A549 (cell line): Measurements from ENCODE around the gene UBQLN4. TPM values are rescaled to one million over a fixed set of nuclear protein-coding genes. Genes with fewer than 3 reads are reported as not detected.

Experiments used
- ATAC-seq, 2 experiments: fragments of 200-7000 bp in 1 of 2; fragments of >200 bp in 1 of 2; cut with Nextera tagmentation in 1 of 2; cut with Tn5 transposase in 1 of 2; 3 replicates each; pipeline versions ENCODE4 v1.8.0 to v1.9.1; 2018 to 2020; ENCODE audit warnings: mild to moderate bottlenecking in 1 of 2, moderate library complexity in 1 of 2
- CTCF ChIA-PET: fragments of 300-600 bp; sonication (Branson Sonifier 250); formaldehyde crosslinking; extraction: SDS; loops from one replicate; lab custom pipeline; 2021; ENCODE audit warnings: antibody characterized with exemption, inconsistent platforms; lab: Yijun Ruan, JAX
- POLR2A ChIA-PET: fragments of 350-600 bp; formaldehyde crosslinking; extraction: SDS; loops from one replicate; lab custom pipeline; 2021; ENCODE audit warnings: antibody characterized with exemption, inconsistent platforms; lab: Yijun Ruan, JAX
- DNase-seq, 2 experiments: peaks; one replicate each; pipeline versions ENCODE4 v3.0.0 to v3.0.0-alpha.2; 2011 to 2016; ENCODE audit warnings: low read depth in 1 of 2, low spot score in 1 of 2
- FAIRE-seq: peaks from 2 replicates; lab custom pipeline; 2011; peaks lifted over from hg19 to GRCh38; lab: Jason Lieb, UNC
- H3K27ac ChIP-seq, 2 experiments: fragments of >200 bp; sonication (Bioruptor Twin); formaldehyde crosslinking; 3 replicates each; pipeline ENCODE4 v1.5.1; 2016 to 2017
- H3K4me1 ChIP-seq: fragments of >200 bp; sonication (Bioruptor Twin); formaldehyde crosslinking; 3 replicates; pipeline ENCODE4 v1.6.1; 2016
- H3K4me2 ChIP-seq: fragments of >200 bp; sonication (Bioruptor Twin); formaldehyde crosslinking; 3 replicates; pipeline ENCODE4 v1.6.1; 2016
- H3K4me3 ChIP-seq: fragments of >200 bp; sonication (Bioruptor Twin); formaldehyde crosslinking; 3 replicates; pipeline ENCODE4 v1.5.1; 2016
- H3K9me3 ChIP-seq: fragments of >200 bp; sonication (Bioruptor Twin); formaldehyde crosslinking; 3 replicates; pipeline ENCODE4 v1.6.1; 2016
- BHLHE40 ChIP-seq: IDR thresholded peaks from 2 replicates; pipeline ENCODE4 v1.6.1; 2012; ENCODE audit warnings: low read depth, low read length, inconsistent platforms
- CBX2 ChIP-seq: fragments of 200-600 bp; sonication (generic); IDR thresholded peaks from 2 replicates; pipeline ENCODE4 v1.6.1; 2016; ENCODE audit warnings: low read depth, mild to moderate bottlenecking, borderline replicate concordance
- CBX8 ChIP-seq: fragments of 200-600 bp; sonication (generic); IDR thresholded peaks from 2 replicates; pipeline ENCODE4 v1.6.1; 2016
- CEBPB ChIP-seq, 2 experiments: fragments of >200 bp in 1 of 2; sonication (Bioruptor Twin) in 1 of 2; formaldehyde crosslinking in 1 of 2; IDR thresholded peaks; 2 replicates each; pipeline ENCODE4 v1.6.1; 2012 to 2016
- EHF ChIP-seq: fragments of 250-450 bp; sonication (Bioruptor Pico); IDR thresholded peaks from 2 replicates; pipeline ENCODE4 v1.5.0; 2020; ENCODE audit warnings: mild to moderate bottlenecking
- EHMT2 ChIP-seq: fragments of 200-600 bp; sonication (generic); IDR thresholded peaks from 2 replicates; pipeline ENCODE4 v1.6.1; 2016; ENCODE audit warnings: antibody characterized with exemption, low read depth, mild to moderate bottlenecking, moderate library complexity
- EP300 ChIP-seq, 2 experiments: fragments of >200 bp; sonication (Bioruptor Twin); formaldehyde crosslinking; IDR thresholded peaks; 2 replicates in 1 of 2; 3 replicates in 1 of 2; pipeline ENCODE4 v1.6.1; 2016 to 2017
- FOSB ChIP-seq: fragments of 250-450 bp; sonication (Bioruptor Pico); IDR thresholded peaks from 2 replicates; pipeline ENCODE4 v1.5.0; 2020; ENCODE audit warnings: mild to moderate bottlenecking, moderate library complexity
- HDAC2 ChIP-seq: fragments of 200-600 bp; sonication (generic); IDR thresholded peaks from 2 replicates; pipeline ENCODE4 v1.6.1; 2016
- HEYL ChIP-seq: fragments of 250-450 bp; sonication (Bioruptor Pico); IDR thresholded peaks from 2 replicates; pipeline ENCODE4 v1.8.0; 2021; ENCODE audit warnings: mild to moderate bottlenecking, moderate library complexity
- HOXB13 ChIP-seq: fragments of 250-450 bp; sonication (Bioruptor Pico); IDR thresholded peaks from 2 replicates; pipeline ENCODE4 v1.5.0; 2020; ENCODE audit warnings: low read depth, mild to moderate bottlenecking, moderate library complexity
- MAFK ChIP-seq: fragments of 450-650 bp; IDR thresholded peaks from 2 replicates; pipeline ENCODE4 v1.6.1; 2014; ENCODE audit not compliant: partially characterized antibody
- MAZ ChIP-seq: fragments of 150-350 bp; IDR thresholded peaks from 2 replicates; pipeline ENCODE4 v1.6.1; 2014; ENCODE audit warnings: antibody characterized with exemption, low read depth, low read length, borderline replicate concordance
- NR3C1 ChIP-seq: fragments of >200 bp; sonication (Bioruptor Twin); formaldehyde crosslinking; IDR thresholded peaks from 3 replicates; pipeline ENCODE4 v1.6.1; 2017
- RAD21 ChIP-seq, 2 experiments: fragments of >200 bp in 1 of 2; sonication (Bioruptor Twin) in 1 of 2; formaldehyde crosslinking in 1 of 2; IDR thresholded peaks in 1 of 2; conservative IDR thresholded peaks in 1 of 2; 2 replicates in 1 of 2; 3 replicates in 1 of 2; pipeline ENCODE4 v1.6.1; 2012 to 2018; ENCODE audit warnings: inconsistent platforms in 1 of 2
- RARB ChIP-seq: fragments of 250-450 bp; sonication (Bioruptor Pico); IDR thresholded peaks from 2 replicates; pipeline ENCODE4 v1.8.0; 2021; ENCODE audit warnings: mild to moderate bottlenecking, moderate library complexity
- RCOR1 ChIP-seq: fragments of 150-350 bp; IDR thresholded peaks from 2 replicates; pipeline ENCODE4 v1.6.1; 2014; ENCODE audit warnings: antibody characterized with exemption, low read length, low read depth
- RFX5 ChIP-seq: fragments of 450-650 bp; IDR thresholded peaks from 2 replicates; pipeline ENCODE4 v1.7.1; 2014; ENCODE audit warnings: antibody characterized with exemption, mild to moderate bottlenecking, moderate library complexity
- RNF2 ChIP-seq: fragments of 200-600 bp; sonication (generic); IDR thresholded peaks from 2 replicates; pipeline ENCODE4 v1.6.1; 2016; ENCODE audit warnings: low read depth, mild to moderate bottlenecking, antibody characterized with exemption, moderate library complexity, borderline replicate concordance
- TP53 ChIP-seq: fragments of 250-450 bp; sonication (Bioruptor Pico); IDR thresholded peaks from 2 replicates; pipeline ENCODE4 v1.5.0; 2021; ENCODE audit warnings: mild to moderate bottlenecking, moderate library complexity
- ZC3H11A ChIP-seq: fragments of 450-650 bp; IDR thresholded peaks from 2 replicates; pipeline ENCODE4 v1.6.1; 2014; ENCODE audit warnings: antibody characterized with exemption, mild to moderate bottlenecking
- ZFP36 ChIP-seq: fragments of 450-650 bp; IDR thresholded peaks from 2 replicates; pipeline ENCODE4 v1.6.1; 2014; ENCODE audit warnings: borderline replicate concordance; ENCODE audit not compliant: partially characterized antibody
- ZSCAN20 ChIP-seq: fragments of 250-450 bp; sonication (Bioruptor Pico); IDR thresholded peaks from 2 replicates; pipeline ENCODE4 v1.8.0; 2022; ENCODE audit warnings: mild to moderate bottlenecking, moderate library complexity
- WGBS: methylation state at CpG from one replicate; pipeline ENCODE4 v1.1.6; 2017; ENCODE audit errors: missing lambda C conversion rate; 5-methylcytosine and 5-hydroxymethylcytosine counted together
- polyA plus RNA-seq, 4 experiments: library from polyadenylated mRNA; depleted of rRNA in 3 of 4; stranded (reverse); fragments of >200 nt; fragmentation: RNase III in 1 of 4; extraction: RNeasy Plus Mini Kit Qiagen cat#74134 plus additional on column Dnase treatment in 1 of 4; gene quantifications; 2 replicates in 3 of 4; 3 replicates in 1 of 4; pipeline ENCODE4 v1.2.3, GENCODE V29; 2011 to 2017
- TF ChIP-seq, protein P1 (sequence below): fragments of 250-450 bp; sonication (Bioruptor Pico); IDR thresholded peaks from 2 replicates; pipeline ENCODE4 v1.5.0; 2021; ENCODE audit warnings: mild to moderate bottlenecking, moderate library complexity, borderline replicate concordance
- TF ChIP-seq, protein P2 (sequence below): IDR thresholded peaks from 2 replicates; pipeline ENCODE4 v1.6.1; 2012
- TF ChIP-seq, protein P3 (sequence below): fragments of >200 bp; sonication (Bioruptor Twin); formaldehyde crosslinking; IDR thresholded peaks from 3 replicates; pipeline ENCODE4 v1.5.1; 2016
- TF ChIP-seq, protein P4 (sequence below): fragments of 250-450 bp; sonication (Bioruptor Pico); IDR thresholded peaks from 2 replicates; pipeline ENCODE4 v1.5.0; 2020; ENCODE audit warnings: low read depth, mild to moderate bottlenecking, moderate library complexity
- TF ChIP-seq, protein P5 (sequence below): fragments of 150-350 bp; IDR thresholded peaks from 2 replicates; pipeline ENCODE4 v1.6.1; 2014; ENCODE audit warnings: low read depth, mild to moderate bottlenecking, low read length

UBQLN4 gene
- polyA plus RNA-seq, 2 of the 4 experiments (the other 2 are of a cell fraction): 38.2 to 42.0 TPM

DNA sequence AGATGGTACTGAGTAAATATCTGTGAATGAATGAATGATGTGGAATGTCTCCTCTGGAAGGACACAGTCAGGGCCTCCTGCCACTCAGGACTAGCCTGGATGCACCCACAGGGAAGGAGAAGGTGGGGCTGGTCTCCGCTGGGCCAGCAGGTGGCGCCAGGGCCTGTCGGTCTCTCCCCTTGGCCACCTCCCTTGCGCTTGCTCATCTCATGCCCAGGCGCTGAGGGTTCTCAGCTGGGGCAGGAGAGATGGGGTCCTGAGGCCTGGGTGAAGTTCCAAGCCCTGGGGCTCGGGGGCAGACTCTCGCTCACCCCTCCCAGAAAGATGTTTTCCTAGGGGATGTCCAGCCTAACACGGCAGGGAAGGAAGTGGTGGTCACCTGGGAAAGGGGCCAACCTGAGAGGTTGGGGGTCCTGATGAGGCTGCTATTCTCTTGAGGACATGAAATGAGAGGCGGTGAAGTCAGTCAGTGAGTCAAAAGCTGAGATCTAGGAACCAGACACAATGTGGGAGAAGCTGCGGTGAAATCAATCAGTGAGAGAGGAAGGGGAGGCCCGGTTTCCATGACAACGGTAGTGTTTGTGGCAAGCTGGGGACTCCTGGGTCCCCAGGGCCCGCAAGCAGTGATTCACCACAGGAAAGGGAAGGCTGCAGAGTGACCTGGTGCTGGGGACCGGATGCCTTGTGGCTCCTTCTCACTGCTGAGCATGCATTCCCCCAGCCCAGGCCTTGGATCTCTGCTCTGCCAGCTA lies 43.2 kb upstream of the UBQLN4 start (continued):
- TF ChIP-seq, protein P1, sequence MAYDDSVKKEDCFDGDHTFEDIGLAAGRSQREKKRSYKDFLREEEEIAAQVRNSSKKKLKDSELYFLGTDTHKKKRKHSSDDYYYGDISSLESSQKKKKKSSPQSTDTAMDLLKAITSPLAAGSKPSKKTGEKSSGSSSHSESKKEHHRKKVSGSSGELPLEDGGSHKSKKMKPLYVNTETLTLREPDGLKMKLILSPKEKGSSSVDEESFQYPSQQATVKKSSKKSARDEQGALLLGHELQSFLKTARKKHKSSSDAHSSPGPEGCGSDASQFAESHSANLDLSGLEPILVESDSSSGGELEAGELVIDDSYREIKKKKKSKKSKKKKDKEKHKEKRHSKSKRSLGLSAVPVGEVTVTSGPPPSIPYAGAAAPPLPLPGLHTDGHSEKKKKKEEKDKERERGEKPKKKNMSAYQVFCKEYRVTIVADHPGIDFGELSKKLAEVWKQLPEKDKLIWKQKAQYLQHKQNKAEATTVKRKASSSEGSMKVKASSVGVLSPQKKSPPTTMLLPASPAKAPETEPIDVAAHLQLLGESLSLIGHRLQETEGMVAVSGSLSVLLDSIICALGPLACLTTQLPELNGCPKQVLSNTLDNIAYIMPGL (CRISPR knock-in tag): no peak; the same call in 1 of the 2 replicates
- no peak for TF ChIP-seq HEYL
- TF ChIP-seq ZSCAN20 (CRISPR knock-in tag): no peak
- 0 out of 2 replicates have a peak, but pooled peaks have one; percentile 11 for TF ChIP-seq MAZ
- TF ChIP-seq BHLHE40: no peak
- TF ChIP-seq EHMT2: no peak
- TF ChIP-seq EP300 (IDR thresholded peaks at IDR 0.05): no peak
- no peak for TF ChIP-seq EHF (CRISPR knock-in tag)
- TF ChIP-seq HDAC2: no peak
- TF ChIP-seq MAFK: peak; percentile 23
- TF ChIP-seq, protein P2, sequence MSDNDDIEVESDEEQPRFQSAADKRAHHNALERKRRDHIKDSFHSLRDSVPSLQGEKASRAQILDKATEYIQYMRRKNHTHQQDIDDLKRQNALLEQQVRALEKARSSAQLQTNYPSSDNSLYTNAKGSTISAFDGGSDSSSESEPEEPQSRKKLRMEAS: peak; percentile 63; the same call in 1 of the 2 replicates
- TF ChIP-seq RAD21 (conservative IDR thresholded peaks at IDR 0.05 in 1 of 2, IDR thresholded peaks at IDR 0.05 in 1 of 2): peak; percentile 98 to 99
- TF ChIP-seq RCOR1: no peak
- TF ChIP-seq, protein P3, sequence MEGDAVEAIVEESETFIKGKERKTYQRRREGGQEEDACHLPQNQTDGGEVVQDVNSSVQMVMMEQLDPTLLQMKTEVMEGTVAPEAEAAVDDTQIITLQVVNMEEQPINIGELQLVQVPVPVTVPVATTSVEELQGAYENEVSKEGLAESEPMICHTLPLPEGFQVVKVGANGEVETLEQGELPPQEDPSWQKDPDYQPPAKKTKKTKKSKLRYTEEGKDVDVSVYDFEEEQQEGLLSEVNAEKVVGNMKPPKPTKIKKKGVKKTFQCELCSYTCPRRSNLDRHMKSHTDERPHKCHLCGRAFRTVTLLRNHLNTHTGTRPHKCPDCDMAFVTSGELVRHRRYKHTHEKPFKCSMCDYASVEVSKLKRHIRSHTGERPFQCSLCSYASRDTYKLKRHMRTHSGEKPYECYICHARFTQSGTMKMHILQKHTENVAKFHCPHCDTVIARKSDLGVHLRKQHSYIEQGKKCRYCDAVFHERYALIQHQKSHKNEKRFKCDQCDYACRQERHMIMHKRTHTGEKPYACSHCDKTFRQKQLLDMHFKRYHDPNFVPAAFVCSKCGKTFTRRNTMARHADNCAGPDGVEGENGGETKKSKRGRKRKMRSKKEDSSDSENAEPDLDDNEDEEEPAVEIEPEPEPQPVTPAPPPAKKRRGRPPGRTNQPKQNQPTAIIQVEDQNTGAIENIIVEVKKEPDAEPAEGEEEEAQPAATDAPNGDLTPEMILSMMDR: peak; percentile 95
- 0 out of 2 replicates have a peak, but pooled peaks have one; percentile 42 for TF ChIP-seq TP53 (CRISPR knock-in tag)
- TF ChIP-seq RFX5: no peak
- no peak for TF ChIP-seq CBX8
- TF ChIP-seq FOSB: no peak
- no peak for TF ChIP-seq CBX2
- TF ChIP-seq RARB (CRISPR knock-in tag): no peak
- no peak for TF ChIP-seq ZC3H11A
- no peak for TF ChIP-seq ZFP36
- no peak for TF ChIP-seq HOXB13
- TF ChIP-seq RNF2: no peak

DNA sequence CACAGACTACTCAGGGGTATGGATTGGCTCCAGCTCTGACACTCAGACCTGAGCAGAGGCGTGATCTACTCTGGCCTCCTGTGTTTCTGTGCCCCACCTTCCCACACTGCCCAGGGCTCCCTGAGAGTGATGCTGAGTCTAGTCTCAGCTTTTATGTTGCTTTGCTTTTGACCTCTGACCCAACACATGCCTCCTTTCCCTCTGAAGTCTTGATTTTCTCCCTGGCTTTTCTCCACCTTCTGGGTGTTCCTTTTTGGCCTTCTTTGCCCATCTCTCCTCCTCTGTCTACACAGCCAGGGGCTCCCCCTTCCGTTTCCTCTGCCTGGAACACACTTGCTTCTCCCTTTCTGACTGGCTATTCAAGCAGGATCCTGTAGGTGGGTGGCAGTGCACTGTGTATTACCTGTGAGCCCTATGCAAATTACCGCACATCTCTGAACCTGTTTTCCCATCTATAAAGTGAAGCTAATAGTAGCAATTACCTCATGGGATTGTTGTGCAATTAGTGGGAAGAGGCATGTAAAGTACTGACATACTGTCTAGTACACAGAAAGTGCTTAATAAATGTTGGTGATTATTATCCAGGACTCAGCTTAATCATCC lies 42.4 kb upstream of the UBQLN4 start:
- no peak overlapping the region for H3K4me3 ChIP-seq
- DNase-seq (no peak), FAIRE-seq (no peak), ATAC-seq (peak in 1 of 2 experiments; percentile 9; a peak in 3 of 6 replicates)
- POLR2A ChIA-PET: interaction anchor here (1.0 to 2.2 kb wide), 5 partner anchors 10 to 117 kb away, joined by 4 to 17 read pairs (median 7); partner anchors contain the start of gene PMF1
- CTCF ChIA-PET: interaction anchor here (0.5 to 29.4 kb wide), 36 partner anchors 10 to 265 kb away, joined by 3 to 2239 read pairs (median 4); partner anchors contain the start of genes LMNA, PMF1, SEMA4A and SLC25A44
- H3K4me1 ChIP-seq: peaks cover 37% of the 10 kb centered on the region
- TF ChIP-seq, protein P4, sequence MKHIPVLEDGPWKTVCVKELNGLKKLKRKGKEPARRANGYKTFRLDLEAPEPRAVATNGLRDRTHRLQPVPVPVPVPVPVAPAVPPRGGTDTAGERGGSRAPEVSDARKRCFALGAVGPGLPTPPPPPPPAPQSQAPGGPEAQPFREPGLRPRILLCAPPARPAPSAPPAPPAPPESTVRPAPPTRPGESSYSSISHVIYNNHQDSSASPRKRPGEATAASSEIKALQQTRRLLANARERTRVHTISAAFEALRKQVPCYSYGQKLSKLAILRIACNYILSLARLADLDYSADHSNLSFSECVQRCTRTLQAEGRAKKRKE (CRISPR knock-in tag): no peak
- TF ChIP-seq CBX8: no peak
- no peak for TF ChIP-seq NR3C1
- 0 out of 4 replicates have a peak, but pooled peaks of 1 of the 2 experiments have one; percentile 27 for TF ChIP-seq CEBPB (IDR thresholded peaks at IDR 0.05)
- TF ChIP-seq, protein P5, sequence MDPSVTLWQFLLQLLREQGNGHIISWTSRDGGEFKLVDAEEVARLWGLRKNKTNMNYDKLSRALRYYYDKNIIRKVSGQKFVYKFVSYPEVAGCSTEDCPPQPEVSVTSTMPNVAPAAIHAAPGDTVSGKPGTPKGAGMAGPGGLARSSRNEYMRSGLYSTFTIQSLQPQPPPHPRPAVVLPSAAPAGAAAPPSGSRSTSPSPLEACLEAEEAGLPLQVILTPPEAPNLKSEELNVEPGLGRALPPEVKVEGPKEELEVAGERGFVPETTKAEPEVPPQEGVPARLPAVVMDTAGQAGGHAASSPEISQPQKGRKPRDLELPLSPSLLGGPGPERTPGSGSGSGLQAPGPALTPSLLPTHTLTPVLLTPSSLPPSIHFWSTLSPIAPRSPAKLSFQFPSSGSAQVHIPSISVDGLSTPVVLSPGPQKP: no peak
- TF ChIP-seq RCOR1: no peak
- H3K27ac ChIP-seq: peak overlapping the region; percentile 91 to 93
- peak overlapping the region; percentile 62; the same call in 2 of the 3 replicates for H3K4me2 ChIP-seq
- H3K9me3 ChIP-seq: no peaks in the 10 kb centered on the region
- 89% methylated on average over 3 of the region's 3 CpGs for WGBS
